B cell (primary cell): ENCODE data around the gene SCFD2.

Experiments used
- CTCF ChIP-seq: fragments of 200-600 bp; IDR thresholded peaks from one replicate; pipeline ENCODE4 v1.8.0; 2022; ENCODE audit warnings: antibody characterized with exemption, mild to moderate bottlenecking
- EZH2 ChIP-seq: IDR thresholded peaks from 2 replicates; pipeline ENCODE4 v1.6.1; 2012; ENCODE audit warnings: borderline replicate concordance, low read depth, mild to moderate bottlenecking, moderate library complexity, low read length; ENCODE audit not compliant: insufficient read depth, poor library complexity, severe bottlenecking

GRCh38 chr4:53037892-53038291 is 328.0 kb downstream of the SCFD2 start:
- TF ChIP-seq CTCF (no peak), EZH2 (no peak)
